ENCODE results near the gene SLC18A3. TPM values are rescaled to one million over a fixed set of nuclear protein-coding genes. Genes with fewer than 3 reads are reported as not detected.
A peak's percentile ranks its signal among the peaks of the same experiment; 100 is the strongest.

The SLC18A3 gene
- total RNA-seq, 4 donors from 2014 or later: 0.42 to 1.7 (median 0.81) TPM

- WGBS: 86% methylated on average over 7 of the region's 8 CpGs
- peak; percentile 72 for DNase-seq (ENCODE audit: extremely low spot score)
Observed at GRCh38 chr10:49600046-49600445, 10.1 kb upstream of the SLC18A3 start.

GRCh38 chr10:49600781-49601400 is 9.2 kb upstream of the SLC18A3 start:
- no peaks in the 10 kb centered on the region for H3K4me1 ChIP-seq
- peaks cover 0 to 70% (median 0%) of the 10 kb centered on the region in 4 donors for H3K27me3 ChIP-seq
- intact Hi-C loops (cut with DNase I): no loop called here
- DNase-seq (ENCODE audit: extremely low spot score): peak; percentile 57
- no peak overlapping the region for H3K4me3 ChIP-seq
- H3K36me3 ChIP-seq: no peaks in the 10 kb centered on the region
- H3K9me3 ChIP-seq: no peaks in the 10 kb centered on the region
- no peak overlapping the region for H3K27ac ChIP-seq (replicated peaks in 1 of 4)
- WGBS: 90% methylated on average over 4 of the region's 4 CpGs
- TF ChIP-seq EP300 (IDR thresholded peaks at IDR 0.05): no peak
- no peak for TF ChIP-seq POLR2A (IDR thresholded peaks at IDR 0.05; ENCODE audit: low read depth)
- no peak for TF ChIP-seq CTCF (IDR thresholded peaks at IDR 0.05)
- TF ChIP-seq POLR2AphosphoS5 (IDR thresholded peaks at IDR 0.05): no peak

More at GRCh38 chr10:49600046-49600445, 10.1 kb upstream of the SLC18A3 start:
- Histone ChIP-seq H3K27ac (replicated peaks in 1 of 4) (no peak overlapping the region), H3K9me3 (no peaks in the 10 kb centered on the region), H3K4me1 (no peaks in the 10 kb centered on the region), H3K36me3 (no peaks in the 10 kb centered on the region), H3K27me3 (peaks cover 0 to 62% (median 0%) of the 10 kb centered on the region in 4 donors), H3K4me3 (no peak overlapping the region)
- TF ChIP-seq CTCF (IDR thresholded peaks at IDR 0.05): no peak
- intact Hi-C loops (cut with DNase I): no loop called here

- 59% methylated on average over 7 of the region's 7 CpGs for WGBS
Observed at GRCh38 chr10:49601857-49602256, 8.3 kb upstream of the SLC18A3 start.

GRCh38 chr10:49602380-49603023 is 7.6 kb upstream of the SLC18A3 start:
- WGBS: 52% methylated on average over 2 of the region's 2 CpGs
- no peak overlapping the region for H3K27ac ChIP-seq (replicated peaks in 1 of 4)
- DNase-seq (ENCODE audit: extremely low spot score): peak; percentile 64
- TF ChIP-seq POLR2A (IDR thresholded peaks at IDR 0.05; ENCODE audit: low read depth) (no peak), POLR2AphosphoS5 (IDR thresholded peaks at IDR 0.05) (no peak)
- peaks cover 0 to 84% (median 5%) of the 10 kb centered on the region in 4 donors for H3K27me3 ChIP-seq
- intact Hi-C loops (cut with DNase I): no loop called here
- H3K4me3 ChIP-seq: no peak overlapping the region
- H3K36me3 ChIP-seq: no peaks in the 10 kb centered on the region
- no peaks in the 10 kb centered on the region for H3K9me3 ChIP-seq
- H3K4me1 ChIP-seq: peaks cover 0 to 5% (median 2%) of the 10 kb centered on the region in 4 donors

More at GRCh38 chr10:49601857-49602256, 8.3 kb upstream of the SLC18A3 start:
- H3K36me3 ChIP-seq: no peaks in the 10 kb centered on the region
- no peaks in the 10 kb centered on the region for H3K9me3 ChIP-seq
- H3K4me1 ChIP-seq: peaks cover 0 to 1% (median 0%) of the 10 kb centered on the region in 4 donors
- DNase-seq (ENCODE audit: extremely low spot score): peak; percentile 64
- H3K27ac ChIP-seq (replicated peaks in 1 of 4): no peak overlapping the region
- H3K4me3 ChIP-seq: no peak overlapping the region
- H3K27me3 ChIP-seq: peaks cover 0 to 80% (median 2%) of the 10 kb centered on the region in 4 donors
- intact Hi-C loops (cut with DNase I): no loop called here
- no peak for TF ChIP-seq EP300 (IDR thresholded peaks at IDR 0.05)
- TF ChIP-seq CTCF (IDR thresholded peaks at IDR 0.05): no peak
- TF ChIP-seq POLR2A (IDR thresholded peaks at IDR 0.05; ENCODE audit: low read depth): no peak
- TF ChIP-seq POLR2AphosphoS5 (IDR thresholded peaks at IDR 0.05): no peak

- H3K9me3 ChIP-seq: no peaks in the 10 kb centered on the region
- H3K27me3 ChIP-seq: peaks cover 0 to 93% (median 28%) of the 10 kb centered on the region in 4 donors
- DNase-seq (ENCODE audit: extremely low spot score): no peak
- no peak overlapping the region for H3K27ac ChIP-seq (replicated peaks in 1 of 4)
- intact Hi-C loops (cut with DNase I): no loop called here
- 71% methylated on average over 6 of the region's 6 CpGs for WGBS
- TF ChIP-seq POLR2A (IDR thresholded peaks at IDR 0.05; ENCODE audit: low read depth): no peak
- no peak for TF ChIP-seq POLR2AphosphoS5 (IDR thresholded peaks at IDR 0.05)
- TF ChIP-seq EP300 (IDR thresholded peaks at IDR 0.05): no peak
- no peak for TF ChIP-seq CTCF (IDR thresholded peaks at IDR 0.05)
- no peak overlapping the region for H3K4me3 ChIP-seq
- no peaks in the 10 kb centered on the region for H3K36me3 ChIP-seq
- peaks cover 5 to 22% (median 16%) of the 10 kb centered on the region in 4 donors for H3K4me1 ChIP-seq
Observed at GRCh38 chr10:49605216-49605938, 4.7 kb upstream of the SLC18A3 start.

All from esophagus muscularis mucosa (tissue), 4 donors.